ENCODE measurements around the gene CCDC192.

The CCDC192 gene, protein sequence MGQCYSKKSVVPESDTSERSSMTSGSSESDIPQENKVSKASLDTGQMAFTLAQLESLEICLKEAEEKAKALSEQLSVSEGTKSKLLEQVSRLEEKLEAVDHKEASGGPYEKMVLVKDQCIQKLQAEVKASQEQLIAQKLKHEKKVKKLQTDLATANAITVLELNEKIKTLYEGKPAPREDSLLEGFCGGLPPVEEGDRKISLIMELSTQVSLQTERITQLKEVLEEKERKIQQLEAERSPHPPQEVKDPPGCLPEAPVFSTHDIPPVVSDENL

DNA sequence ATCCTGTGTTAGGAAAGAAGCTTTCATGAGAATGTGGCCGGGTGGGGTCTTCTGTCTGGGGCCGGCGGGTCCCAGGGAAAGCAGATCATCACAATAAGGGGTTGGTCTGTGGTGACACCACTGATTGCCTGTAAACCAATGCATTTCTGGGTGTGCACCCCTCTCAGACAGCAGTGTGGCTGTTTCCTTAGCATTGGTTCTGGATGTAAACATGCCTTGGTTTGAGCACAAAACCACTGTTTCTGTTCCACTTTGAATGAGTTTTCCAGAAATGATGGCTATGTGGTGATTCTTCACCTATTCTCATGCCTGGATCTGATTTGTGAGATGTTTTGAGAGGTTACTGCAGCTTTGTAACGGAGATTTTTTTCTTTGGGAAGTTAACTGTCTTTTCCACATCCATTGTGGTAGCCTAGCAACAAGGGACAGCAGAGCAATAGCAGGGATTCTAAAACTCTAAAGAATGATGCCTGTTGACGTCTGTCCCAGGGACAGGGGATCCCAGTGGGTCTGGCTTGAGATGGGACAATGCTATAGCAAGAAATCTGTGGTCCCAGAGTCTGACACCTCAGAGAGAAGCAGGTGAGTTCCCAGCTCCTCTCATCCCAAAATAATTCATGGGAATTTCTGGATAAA is at the start of gene CCDC192:
CCDC192 (plus strand) TSS at position 466 of the 636 bp plus-strand sequence; CDS start at position 521, 55 bp downstream.
- TF ChIP-seq ZFX (IDR thresholded peaks at IDR 0.05), result no peak
- no peak for TF ChIP-seq CTCF (conservative IDR thresholded peaks at IDR 0.05)

DNA sequence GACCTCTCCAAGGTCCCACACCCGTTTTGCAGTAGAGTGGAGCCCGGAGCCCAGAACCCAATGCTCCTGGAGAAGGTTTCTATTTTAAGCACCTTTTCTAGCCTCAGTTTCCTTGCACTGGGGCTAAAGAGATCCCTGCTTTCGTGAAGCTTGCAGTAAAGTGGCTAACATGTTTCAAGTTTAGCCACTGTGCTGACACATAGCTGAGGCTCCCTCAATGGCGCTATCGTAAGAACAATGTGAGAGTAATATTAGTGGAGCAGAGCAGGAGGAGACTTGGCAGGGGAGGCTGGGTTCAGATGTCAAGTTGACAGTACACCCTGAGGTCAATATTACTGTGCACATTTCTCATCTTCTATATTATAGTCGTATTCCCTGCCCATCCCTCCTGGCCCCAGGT is 46.4 kb upstream of the CCDC192 start:
- TF ChIP-seq ZFX (IDR thresholded peaks at IDR 0.05) (no peak), CTCF (conservative IDR thresholded peaks at IDR 0.05) (no peak)
- no peak overlapping the region for H3K27ac ChIP-seq

More for the DNA sequence above, at the start of gene CCDC192:
- H3K27ac ChIP-seq, result no peak within 1 kb of the TSS

DNA sequence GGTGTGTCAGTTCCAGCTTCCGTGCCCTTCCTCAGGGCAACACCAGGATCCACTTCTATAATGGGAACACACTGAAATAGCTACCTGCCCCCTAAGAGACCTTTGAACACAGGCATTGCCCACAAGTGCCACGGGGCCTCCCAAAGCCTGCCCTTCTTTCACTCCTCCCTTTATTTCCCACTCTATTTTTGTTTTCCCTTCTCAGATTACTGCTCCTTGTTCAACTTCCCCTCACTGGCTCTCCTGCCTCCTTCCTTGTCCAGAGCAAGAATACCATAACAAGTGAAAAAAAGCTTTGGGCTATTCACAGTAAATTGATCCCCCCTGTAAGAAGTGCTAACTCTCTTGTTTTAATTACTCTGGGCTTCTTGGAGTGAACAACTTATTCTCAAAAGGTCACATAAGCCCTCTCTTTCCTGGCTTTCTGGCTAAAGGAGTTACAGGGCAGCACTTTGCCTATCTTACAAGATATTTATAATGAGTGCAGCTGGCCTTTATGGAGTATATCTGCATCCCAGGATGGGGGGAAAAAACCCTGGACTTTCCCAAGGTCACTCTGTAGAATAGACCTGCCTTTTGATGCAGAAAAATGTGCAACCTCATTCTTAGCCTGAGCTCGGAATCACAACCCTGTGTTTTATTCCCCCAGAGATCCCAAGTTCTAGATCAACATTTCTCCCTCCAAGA is 43.0 kb upstream of the CCDC192 start:
- TF ChIP-seq CTCF (conservative IDR thresholded peaks at IDR 0.05) (no peak), ZFX (IDR thresholded peaks at IDR 0.05) (no peak)

GRCh38 chr5:127664093-127664492 is 39.1 kb upstream of the CCDC192 start:
- TF ChIP-seq CTCF (conservative IDR thresholded peaks at IDR 0.05), result no peak
- no peak overlapping the region for H3K27ac ChIP-seq

More for the DNA sequence above, 43.0 kb upstream of the CCDC192 start:
- no peak overlapping the region for H3K27ac ChIP-seq

- H3K27ac ChIP-seq, result no peak overlapping the region
- no peak for TF ChIP-seq ZFX (IDR thresholded peaks at IDR 0.05)
- no peak for TF ChIP-seq CTCF (conservative IDR thresholded peaks at IDR 0.05)
Measured at GRCh38 chr5:127665641-127666040, 37.5 kb upstream of the CCDC192 start.

DNA sequence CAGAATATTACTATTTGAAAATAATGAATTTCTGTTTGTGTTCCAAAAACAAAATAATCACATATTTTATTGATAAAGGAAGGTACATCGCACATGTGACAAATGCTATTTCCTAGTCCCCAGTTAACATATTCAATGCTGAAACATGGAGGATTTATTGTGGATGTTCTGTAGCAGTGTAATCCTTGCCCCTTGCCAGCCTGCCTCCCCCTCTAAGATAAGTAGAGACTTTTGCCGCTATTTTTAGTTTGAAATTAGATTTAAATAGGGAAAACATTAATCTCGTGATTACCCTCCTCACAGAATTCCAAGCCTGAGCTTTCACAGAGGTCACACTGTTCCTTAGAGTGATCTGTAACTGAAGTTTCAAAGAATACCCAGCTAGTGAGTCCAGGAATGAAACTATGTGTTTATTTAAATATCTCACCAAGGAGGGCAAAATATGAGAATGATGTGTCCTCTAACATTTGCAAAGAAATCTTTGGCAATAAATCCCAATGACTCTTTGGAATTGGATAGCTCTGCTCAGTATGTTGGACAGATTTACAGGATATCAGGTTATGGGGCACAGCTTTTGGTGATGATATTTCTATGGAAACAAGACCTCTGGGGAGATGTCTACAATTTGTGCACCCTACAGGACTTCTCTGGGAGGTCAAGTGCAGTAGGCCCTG is 37.0 kb upstream of the CCDC192 start:
- H3K27ac ChIP-seq, result no peak overlapping the region
- no peak for TF ChIP-seq ZFX (IDR thresholded peaks at IDR 0.05)
- no peak for TF ChIP-seq CTCF (conservative IDR thresholded peaks at IDR 0.05)
